HG03460 (cell line): ENCODE results near the gene NME4.

Experiments
- ATAC-seq: cut with Tn5 transposase; IDR thresholded peaks from one replicate; pipeline ENCODE4 v1.9.1; 2021; ENCODE audit not compliant: unreplicated experiment

The NME4 gene

GRCh38 chr16:363110-363765, 33.8 kb upstream of the NME4 start:
- ATAC-seq = no peak

DNA sequence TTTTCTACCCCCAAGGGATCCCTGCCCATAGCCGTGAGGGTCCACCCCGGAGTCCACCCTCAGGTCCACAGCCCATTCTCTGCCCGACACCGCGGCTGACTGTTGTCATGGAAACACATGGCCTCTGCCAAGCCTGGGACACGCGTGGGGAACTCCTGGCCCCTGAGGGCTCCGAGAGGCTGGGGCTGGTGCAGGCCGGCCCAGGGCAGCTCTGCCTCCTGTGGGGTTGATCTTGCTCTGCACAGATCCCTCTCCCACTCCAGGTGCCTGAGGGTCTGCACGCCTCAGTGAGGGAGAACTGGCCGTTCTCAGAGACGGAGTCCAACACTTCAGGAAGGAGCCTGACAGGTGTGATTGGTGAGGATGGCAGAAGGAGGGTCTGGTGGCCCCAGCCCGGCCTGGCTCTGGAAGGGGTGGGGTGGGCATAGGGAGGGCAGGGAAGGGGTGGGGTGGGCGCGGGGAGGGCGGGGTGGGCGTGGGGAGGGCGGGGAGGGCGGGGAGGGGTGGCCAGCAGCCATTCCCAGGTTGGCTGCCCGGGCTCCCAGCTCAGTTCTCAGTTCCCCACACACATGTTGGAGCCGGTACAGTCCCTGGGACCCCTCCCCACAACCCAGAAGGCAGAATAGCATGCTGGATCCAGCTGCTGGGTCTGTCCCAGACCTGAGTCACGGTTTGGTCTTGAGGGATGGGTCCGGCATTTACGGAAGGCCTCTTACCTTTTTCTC, 33.1 kb upstream of the NME4 start:
- ATAC-seq = no peak

- ATAC-seq = no peak
These were observed 32.2 kb upstream of the NME4 start for GRCh38 chr16:364595-365491.

DNA sequence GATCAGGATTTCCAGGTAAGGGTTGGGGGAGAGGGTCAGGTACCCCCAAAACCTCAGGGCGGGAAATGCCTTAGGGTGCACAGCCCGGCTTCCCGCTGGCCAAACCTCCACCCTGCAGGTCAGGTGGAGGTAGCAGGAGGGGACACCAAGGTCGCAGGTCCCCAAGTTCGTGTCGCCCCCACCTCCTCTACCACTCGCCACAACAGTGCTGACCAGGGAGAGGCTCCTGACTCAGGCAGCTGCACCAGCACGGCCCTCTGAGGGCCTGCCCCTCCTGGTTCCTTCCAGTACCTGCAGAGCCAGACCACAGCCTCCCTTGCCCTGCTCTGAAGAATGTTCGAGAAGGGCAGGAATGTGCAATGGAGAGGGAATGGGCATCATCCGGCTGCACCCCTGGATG, 30.5 kb upstream of the NME4 start:
- ATAC-seq = no peak

DNA sequence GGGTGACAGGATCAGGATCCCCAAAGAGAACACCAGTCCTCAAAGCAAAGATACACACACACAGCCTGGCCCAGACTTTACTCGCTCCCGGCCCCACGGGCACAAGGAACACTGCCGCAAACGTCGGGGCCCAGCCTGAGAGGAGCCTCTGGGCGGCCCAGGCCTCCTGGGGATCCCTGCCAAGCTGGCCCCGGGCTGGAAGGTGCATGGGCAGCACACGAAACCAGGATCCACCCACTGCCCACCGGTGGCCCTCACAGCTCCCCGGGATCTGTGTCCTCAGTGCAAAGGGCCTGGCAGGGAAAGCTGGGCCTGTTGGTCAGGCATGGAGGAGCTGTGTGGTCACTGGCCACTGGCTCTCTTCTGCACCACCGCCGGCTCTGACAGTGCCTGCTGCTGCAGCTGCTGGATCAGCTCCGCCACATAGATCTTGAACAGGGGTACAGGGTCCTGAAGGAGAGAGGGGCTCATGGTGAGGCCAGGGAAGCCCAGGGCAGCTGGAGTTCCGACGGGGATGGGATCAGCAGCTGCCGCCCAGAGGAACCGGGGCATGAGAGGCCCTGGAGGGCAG, 29.6 kb upstream of the NME4 start:
- ATAC-seq = no peak

- no peak for ATAC-seq
These were observed 28.4 kb upstream of the NME4 start for GRCh38 chr16:368388-369158.

DNA sequence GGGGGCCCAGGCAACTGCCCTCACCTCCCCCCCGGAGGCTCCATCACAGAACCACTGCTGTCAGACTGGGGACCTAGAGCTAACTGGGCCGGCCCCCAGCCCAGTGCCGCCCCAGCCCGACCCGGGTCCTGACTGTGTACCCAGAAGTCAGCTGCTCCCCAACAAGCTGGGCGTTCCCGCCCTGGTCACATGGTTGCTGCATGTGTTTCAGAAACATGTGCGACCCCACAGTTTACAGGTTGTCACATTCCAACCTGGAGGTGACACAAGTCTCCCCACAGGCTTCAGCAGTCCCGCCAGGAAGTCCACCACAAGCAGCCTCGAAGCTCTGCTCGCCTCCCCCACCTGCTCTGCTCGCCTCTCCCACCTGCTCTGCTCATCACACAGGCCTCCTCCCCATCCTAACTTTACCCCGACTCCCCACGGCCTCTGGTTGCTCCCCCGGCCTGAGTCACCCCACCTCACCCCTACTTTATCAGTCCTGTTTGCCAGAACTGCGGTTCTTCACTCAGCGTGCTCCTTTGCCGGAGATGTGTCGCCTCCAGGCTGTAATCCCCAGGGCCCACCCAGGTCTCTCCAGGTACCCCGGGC, 27.6 kb upstream of the NME4 start:
- no peak for ATAC-seq

DNA sequence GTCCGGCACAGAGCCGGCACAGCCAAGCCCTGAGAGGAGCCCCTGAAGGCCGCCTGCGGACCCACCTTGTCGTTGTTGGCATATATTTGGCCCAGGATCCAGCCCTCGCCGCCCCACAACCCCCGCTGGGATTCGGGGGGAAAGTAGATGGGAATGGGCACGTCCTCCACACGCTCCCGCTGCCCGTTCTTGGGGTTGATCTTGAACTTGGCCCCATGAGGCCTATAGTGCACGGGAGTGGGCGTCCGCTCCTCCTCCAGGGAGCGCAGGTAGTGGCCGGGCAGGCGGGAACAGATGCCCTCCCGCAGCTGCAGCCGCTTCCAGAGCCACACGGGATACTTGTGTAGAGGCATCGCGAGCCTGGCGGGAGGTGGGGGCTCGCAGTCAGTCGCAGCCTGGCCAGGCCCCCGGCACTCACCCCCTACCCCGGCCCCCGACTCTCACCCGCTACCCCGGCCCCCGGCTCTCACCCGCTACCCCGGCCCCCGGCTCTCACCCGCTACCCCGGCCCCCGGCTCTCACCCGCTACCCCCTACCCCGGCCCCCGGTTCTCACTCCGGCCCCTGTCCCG, 27.0 kb upstream of the NME4 start:
- no peak for ATAC-seq

DNA sequence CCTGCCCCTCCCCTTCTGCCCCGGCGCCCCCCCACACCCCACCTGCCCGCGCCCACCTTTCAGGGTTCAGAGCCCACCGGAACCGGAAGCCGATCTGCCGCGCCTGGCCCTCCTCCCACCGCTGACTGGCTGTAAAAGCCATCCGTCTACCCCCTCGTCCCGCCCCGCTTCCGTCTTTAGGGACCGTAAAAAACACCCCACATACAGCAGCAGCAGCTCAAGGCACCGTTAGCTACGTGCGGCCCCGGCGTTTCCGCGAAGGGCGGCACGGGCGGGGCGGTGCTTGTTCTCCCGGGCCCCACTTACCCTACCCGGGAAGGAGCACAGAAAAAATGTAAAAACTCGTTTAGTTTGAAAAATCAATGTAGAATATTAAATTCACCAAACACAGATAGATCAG, 26.6 kb upstream of the NME4 start, which contains the start of gene MRPL28:
TSS of gene MRPL28 (minus strand) at position 96 of the 400 bp plus-strand sequence. CDS start 320 bp downstream, outside the sequence.
- peak; percentile 84 for ATAC-seq

GRCh38 chr16:370979-371514, 26.0 kb upstream of the NME4 start:
- ATAC-seq = no peak

GRCh38 chr16:371515-372301, 25.3 kb upstream of the NME4 start:
- ATAC-seq = no peak

DNA sequence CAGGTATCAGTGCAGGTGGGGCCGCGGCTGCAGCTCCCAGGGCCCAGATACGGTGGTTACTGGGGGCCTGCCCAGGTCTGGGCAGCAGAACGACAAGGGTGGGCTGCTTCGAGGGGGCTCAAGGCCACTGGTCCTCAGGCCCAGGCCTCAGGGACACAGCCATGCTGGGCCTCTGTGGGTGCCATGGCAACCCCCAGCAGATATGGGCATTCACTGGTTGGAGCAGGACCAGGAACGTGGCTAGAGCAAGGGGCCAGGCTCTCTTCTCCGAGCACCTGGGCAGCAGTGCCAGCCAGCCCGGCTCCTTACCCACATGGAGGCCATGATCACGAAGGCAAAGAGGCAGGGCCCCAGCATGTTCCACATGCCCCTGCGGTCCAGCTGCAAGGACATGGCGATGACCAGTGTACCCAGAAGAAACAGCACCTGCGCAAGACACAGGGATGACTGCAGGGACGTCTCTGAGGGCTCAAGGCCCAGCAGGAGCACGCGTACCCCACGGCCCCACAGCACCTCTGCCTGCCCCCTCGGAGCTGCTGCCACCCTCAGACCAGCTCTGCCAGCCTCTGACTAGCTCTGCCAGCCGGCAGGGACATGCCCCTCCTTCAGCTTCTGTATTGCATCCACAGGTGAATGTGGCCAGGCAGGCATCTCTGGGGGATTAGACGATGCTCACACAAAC, 24.6 kb upstream of the NME4 start:
- ATAC-seq = no peak

DNA sequence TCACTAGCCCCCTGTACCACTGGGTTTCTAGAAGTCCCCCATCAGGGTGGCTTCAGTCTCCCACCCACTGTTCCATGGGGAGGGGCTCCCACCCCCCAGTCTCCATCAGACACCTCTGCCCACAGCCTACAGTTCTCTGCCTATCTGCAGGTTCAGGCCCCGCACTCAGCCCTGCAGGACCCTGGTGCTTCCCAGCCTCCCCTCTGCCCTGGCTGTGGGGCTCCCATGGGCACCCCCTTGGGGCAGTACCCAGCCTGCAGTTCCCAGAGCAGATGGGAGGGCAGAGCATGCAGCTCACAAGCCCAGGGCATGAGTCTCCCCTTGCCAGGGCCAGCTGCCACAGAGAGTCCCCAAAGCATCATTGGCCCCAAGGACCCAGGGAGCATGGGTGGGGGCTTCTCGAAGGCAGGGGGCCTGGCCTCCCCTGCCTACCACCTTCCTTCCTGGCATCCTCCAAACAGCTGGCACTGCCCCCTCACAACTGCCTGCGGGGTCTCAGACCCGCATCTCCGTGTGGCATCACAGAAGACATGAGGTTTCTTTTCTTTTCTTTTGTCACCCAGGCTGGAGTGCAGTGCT, 23.9 kb upstream of the NME4 start:
- ATAC-seq = no peak

GRCh38 chr16:373848-374615, 23.0 kb upstream of the NME4 start:
- ATAC-seq = no peak

DNA sequence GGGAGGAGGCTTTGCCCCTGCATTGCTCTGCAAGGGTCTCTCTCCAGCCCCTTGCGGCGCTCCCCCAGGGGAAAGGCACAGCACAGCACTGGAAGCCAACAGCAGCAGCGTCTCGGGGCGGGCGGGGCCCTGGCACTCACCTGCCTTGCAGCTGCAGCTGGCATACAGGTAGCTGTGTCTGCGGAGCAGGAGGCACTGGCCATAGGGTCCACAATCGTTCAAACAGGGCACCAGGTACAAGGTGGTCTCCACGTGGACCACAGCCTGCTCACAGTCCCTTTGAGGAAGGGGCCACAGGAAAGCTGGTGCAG, 22.4 kb upstream of the NME4 start:
- ATAC-seq = no peak

GRCh38 chr16:375212-375611, 21.8 kb upstream of the NME4 start:
- no peak for ATAC-seq
